ENCODE measurements around the gene DIPK1B. TPM values are rescaled to one million over a fixed set of nuclear protein-coding genes. Genes with fewer than 3 reads are reported as not detected.

The DIPK1B gene
- total RNA-seq, 1 donor from 2014 or later, result 46.3 TPM

- H3K9me3 Mint-ChIP-seq, result no peaks in the 10 kb centered on the region
- H3K4me3 Mint-ChIP-seq, result no peak overlapping the region
- H3K36me3 Mint-ChIP-seq (ENCODE audit: low read depth), result no peaks in the 10 kb centered on the region
- H3K27ac Mint-ChIP-seq (ENCODE audit: unreplicated experiment), result no peak overlapping the region
- no peak for DNase-seq (ENCODE audit: low read depth, low spot score)
- peaks cover 7% of the 10 kb centered on the region for H3K4me1 Mint-ChIP-seq
- H3K27me3 Mint-ChIP-seq (ENCODE audit: low read depth), result peaks cover 26% of the 10 kb centered on the region
- TF ChIP-seq CTCF (conservative IDR thresholded peaks at IDR 0.05), result no peak
These were observed 22.1 kb upstream of the DIPK1B start for GRCh38 chr9:136690104-136690805.

- H3K27me3 Mint-ChIP-seq (ENCODE audit: low read depth), result peaks cover 24% of the 10 kb centered on the region
- H3K4me1 Mint-ChIP-seq, result peaks cover 7% of the 10 kb centered on the region
- no peaks in the 10 kb centered on the region for H3K9me3 Mint-ChIP-seq
- H3K36me3 Mint-ChIP-seq (ENCODE audit: low read depth), result no peaks in the 10 kb centered on the region
- no peak overlapping the region for H3K27ac Mint-ChIP-seq (ENCODE audit: unreplicated experiment)
- no peak for DNase-seq (ENCODE audit: low read depth, low spot score)
- H3K4me3 Mint-ChIP-seq, result no peak overlapping the region
- no peak for TF ChIP-seq CTCF (conservative IDR thresholded peaks at IDR 0.05)
These were observed 21.5 kb upstream of the DIPK1B start for GRCh38 chr9:136690806-136691261.

- Mint-ChIP-seq H3K27me3 (ENCODE audit: low read depth) (peaks cover 19% of the 10 kb centered on the region), H3K9me3 (no peaks in the 10 kb centered on the region), H3K4me1 (peaks cover 7% of the 10 kb centered on the region), H3K27ac (ENCODE audit: unreplicated experiment) (no peak overlapping the region), H3K4me3 (no peak overlapping the region), H3K36me3 (ENCODE audit: low read depth) (no peaks in the 10 kb centered on the region)
- TF ChIP-seq CTCF (conservative IDR thresholded peaks at IDR 0.05), result no peak
- DNase-seq (ENCODE audit: low read depth, low spot score), result no peak
These were observed 20.8 kb upstream of the DIPK1B start for GRCh38 chr9:136691316-136692184.

DNA sequence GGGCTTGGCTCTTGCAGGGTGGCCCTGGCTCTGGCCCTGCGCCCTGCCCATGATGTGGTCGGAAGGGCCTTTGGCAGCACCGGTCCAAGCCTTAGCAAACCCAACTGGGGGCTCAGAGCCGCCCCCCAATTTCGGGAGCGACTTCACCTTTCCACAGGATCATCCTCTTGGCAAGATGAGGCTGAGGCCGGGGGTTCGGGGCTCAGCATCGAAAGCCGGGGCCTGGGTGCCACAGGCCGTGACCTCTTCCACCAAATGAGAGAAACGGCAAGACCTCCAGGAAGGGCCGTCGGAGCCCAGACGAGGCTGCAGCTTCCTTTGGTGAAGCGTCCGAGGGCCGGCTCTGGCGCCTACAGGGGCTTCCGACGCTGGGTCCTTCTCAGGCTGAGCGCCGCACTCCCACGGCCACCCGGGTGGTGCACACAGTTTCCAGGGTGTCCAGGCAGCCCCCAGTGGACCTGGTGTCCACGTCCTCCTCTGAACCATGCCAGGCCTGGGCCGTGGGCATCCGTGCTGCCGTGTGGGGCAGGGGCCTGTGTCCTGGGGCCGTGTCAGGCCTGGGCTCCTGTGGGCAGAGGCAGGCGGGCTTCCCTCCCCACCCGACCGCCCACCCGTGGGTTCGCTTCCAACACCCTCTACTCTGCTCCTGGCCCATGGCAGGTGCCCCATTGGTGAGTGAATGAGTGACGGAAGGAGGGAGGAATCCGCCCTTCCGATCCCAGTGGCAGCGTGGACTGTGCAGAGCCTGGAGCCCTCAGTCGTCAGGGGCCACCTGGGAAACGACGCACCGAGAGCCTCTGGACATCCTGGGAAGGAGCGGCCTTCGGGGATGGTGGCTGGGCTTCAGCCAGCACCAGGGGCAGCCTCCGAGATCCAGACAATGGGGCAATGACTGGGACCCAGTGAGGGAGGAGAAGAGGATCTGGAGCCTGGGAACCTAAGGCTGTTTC, 19.9 kb upstream of the DIPK1B start:
- Mint-ChIP-seq H3K36me3 (ENCODE audit: low read depth) (no peaks in the 10 kb centered on the region), H3K4me1 (peaks cover 11% of the 10 kb centered on the region), H3K27me3 (ENCODE audit: low read depth) (peaks cover 17% of the 10 kb centered on the region), H3K4me3 (no peak overlapping the region), H3K27ac (ENCODE audit: unreplicated experiment) (no peak overlapping the region), H3K9me3 (no peaks in the 10 kb centered on the region)
- no peak for DNase-seq (ENCODE audit: low read depth, low spot score)
- no peak for TF ChIP-seq CTCF (conservative IDR thresholded peaks at IDR 0.05)

- Mint-ChIP-seq H3K27me3 (ENCODE audit: low read depth) (peaks cover 15% of the 10 kb centered on the region), H3K27ac (ENCODE audit: unreplicated experiment) (no peak overlapping the region), H3K4me3 (no peak overlapping the region), H3K4me1 (peaks cover 16% of the 10 kb centered on the region), H3K36me3 (ENCODE audit: low read depth) (no peaks in the 10 kb centered on the region), H3K9me3 (no peaks in the 10 kb centered on the region)
- TF ChIP-seq CTCF (conservative IDR thresholded peaks at IDR 0.05), result no peak
- DNase-seq (ENCODE audit: low read depth, low spot score), result no peak
These were observed 19.3 kb upstream of the DIPK1B start for GRCh38 chr9:136693135-136693489.

Data from neural crest cell (in vitro differentiated cells).